Astrocyte of the spinal cord (primary cell): ENCODE results near the gene TMEM45A.
"Not testable (repeated sequence)": the region's sequence is repeated elsewhere in the genome, so short reads cannot be mapped to it uniquely, and the experiment has no call there.

Source experiments
- DNase-seq: peaks from one replicate; pipeline ENCODE4 v3.0.0; 2011; ENCODE audit warnings: low read depth, low spot score
- H3K4me3 ChIP-seq: 2 replicates; pipeline ENCODE4 v1.5.1; 2011; ENCODE audit warnings: low read depth, mild to moderate bottlenecking, low read length, moderate library complexity
- CTCF ChIP-seq: IDR thresholded peaks from 2 replicates; pipeline ENCODE4 v1.5.1; 2012; ENCODE audit warnings: low read depth, mild to moderate bottlenecking, low read length, inconsistent platforms
- in situ Hi-C: cut with HindIII; loops from 2 replicates; pipeline ENCODE4 v1.10.0; 2017; ENCODE audit warnings: low sequenced_read_pairs

Gene TMEM45A

GRCh38 chr3:100536093-100536492, 43.7 kb downstream of the TMEM45A start:
- in situ Hi-C loops: no loop called here
- DNase-seq: no peak
- TF ChIP-seq CTCF: no peak
- no peak overlapping the region for H3K4me3 ChIP-seq

- no peak for TF ChIP-seq CTCF
- H3K4me3 ChIP-seq: no peak overlapping the region
- no peak for DNase-seq
- in situ Hi-C loops: no loop called here
Observed at GRCh38 chr3:100537646-100538338, 45.4 kb downstream of the TMEM45A start.

- in situ Hi-C loops: no loop called here
- no peak overlapping the region for H3K4me3 ChIP-seq
- no peak for TF ChIP-seq CTCF
- no peak for DNase-seq
Observed at GRCh38 chr3:100538339-100538706, 45.9 kb downstream of the TMEM45A start.

- no peak overlapping the region for H3K4me3 ChIP-seq
- no peak for DNase-seq
- no peak for TF ChIP-seq CTCF
- in situ Hi-C loops: no loop called here
Observed at GRCh38 chr3:100540791-100541334, 48.4 kb downstream of the TMEM45A start.

GRCh38 chr3:100541428-100541827, 49.0 kb downstream of the TMEM45A start:
- in situ Hi-C loops: not testable (repeated sequence)

GRCh38 chr3:100545371-100545770, 53.0 kb downstream of the TMEM45A start:
- no peak overlapping the region for H3K4me3 ChIP-seq
- TF ChIP-seq CTCF: no peak
- in situ Hi-C loops: no loop called here
- DNase-seq: no peak

More at GRCh38 chr3:100541428-100541827, 49.0 kb downstream of the TMEM45A start:
- H3K4me3 ChIP-seq, DNase-seq: not testable (repeated sequence)

- no peak for DNase-seq
- TF ChIP-seq CTCF: no peak
- in situ Hi-C loops: no loop called here
- no peak overlapping the region for H3K4me3 ChIP-seq
Observed at GRCh38 chr3:100546020-100546744, 53.8 kb downstream of the TMEM45A start.
